ENCODE measurements around the gene INCENP.

Gene INCENP

DNA sequence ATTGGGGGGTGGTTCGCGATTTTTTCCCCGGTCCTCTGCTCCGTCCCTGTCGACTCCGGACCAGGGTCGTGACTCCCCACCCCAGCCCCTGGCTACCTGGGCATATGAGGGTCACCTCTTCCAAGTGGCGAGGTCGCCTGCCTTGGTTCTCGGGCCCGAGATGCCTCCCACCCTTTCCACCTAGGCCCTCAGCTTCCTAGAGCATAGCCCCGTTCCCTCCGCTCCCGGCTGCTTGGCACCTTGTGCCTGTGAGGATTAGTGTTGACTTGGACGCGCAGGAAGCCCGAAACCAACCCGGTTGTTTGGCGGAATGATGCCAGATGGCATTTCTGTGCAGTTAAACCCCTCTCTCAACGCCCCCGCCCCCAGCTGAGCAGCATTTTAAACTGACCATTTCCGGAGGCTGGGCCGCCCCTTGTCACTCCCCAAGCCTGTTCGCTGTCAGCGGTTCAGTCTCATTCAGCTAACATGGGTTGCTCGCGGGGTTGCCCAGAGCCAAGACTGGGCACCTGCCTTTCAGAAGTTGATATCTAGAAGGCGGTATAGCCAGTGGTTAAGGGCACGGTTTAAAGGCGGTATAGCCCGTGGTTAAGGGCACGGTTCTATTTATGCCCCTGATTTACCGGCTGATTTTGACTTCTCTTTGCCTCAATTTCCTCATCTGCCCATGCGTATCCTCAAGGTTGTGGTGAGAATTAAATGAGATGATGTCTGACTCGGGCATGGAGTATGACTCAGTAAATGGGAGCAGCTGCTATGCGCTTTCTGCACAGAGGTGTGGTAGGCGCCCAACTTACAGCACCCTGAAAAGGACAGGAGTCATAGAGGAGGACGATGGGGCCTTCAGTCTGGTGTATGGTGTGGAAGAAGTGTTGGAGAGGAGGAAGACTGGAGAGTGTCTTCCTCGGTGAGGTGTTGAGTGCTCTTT is 639 bp downstream of the INCENP start:
- DNase-seq: no peak

DNA sequence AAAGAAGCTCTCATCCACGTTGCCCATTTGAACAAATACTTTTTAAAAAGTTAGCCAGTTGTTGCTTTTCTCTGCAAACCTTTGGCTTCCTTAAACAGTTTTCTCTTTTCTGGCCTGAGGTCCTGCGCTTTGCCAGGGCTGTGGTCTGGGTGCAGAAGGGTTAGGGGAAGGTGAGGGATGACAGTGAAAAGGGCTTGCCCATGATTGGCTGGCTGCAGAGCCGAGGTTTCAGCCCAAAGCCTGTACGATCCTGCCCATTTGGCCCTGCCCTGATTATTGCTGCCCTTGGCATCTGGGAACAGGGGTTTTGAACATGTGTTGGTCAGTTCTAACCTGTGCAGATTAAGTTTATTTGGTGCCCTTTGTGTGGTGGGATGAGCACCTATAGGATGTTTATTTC is 1.5 kb downstream of the INCENP start:
- DNase-seq: no peak

DNA sequence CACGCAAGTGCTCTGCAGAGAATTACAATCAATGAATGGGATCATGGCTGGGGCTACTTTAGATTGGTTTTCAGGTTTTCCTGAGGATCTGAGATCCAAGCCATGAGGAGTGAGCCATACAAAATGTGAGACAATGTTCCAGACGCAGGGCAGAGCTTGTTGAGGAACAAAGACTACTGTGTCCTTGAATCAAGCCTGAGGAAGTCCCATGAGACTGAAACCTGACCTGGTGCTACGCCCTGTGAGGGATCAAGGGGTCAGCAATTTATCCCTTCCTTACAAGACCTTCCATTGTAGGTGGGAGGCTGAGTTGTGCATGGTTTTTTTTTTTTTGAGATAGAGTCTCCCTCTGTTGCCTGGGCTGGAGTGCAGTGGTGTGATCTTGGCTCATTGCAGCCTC is 2.1 kb downstream of the INCENP start:
- DNase-seq: no peak

DNA sequence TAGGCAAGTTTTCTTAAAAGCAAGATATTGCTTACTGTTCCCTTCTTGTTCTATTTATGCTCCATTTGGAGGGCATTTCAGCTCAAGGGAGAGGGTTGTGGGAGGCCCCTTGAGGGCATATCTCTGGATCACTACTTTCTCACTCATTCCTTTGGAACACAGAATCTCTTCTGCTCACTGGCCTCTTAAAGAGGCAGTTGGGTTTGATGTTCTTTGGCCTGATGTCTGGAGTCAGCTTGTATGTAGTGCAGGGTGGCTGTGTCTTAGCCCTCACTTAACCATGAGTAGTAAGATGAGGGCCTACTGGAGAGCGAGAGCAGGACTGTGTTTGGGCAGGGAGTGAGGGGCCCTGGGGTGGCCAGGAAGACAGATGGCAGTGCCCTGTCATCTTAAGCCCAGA is 3.6 kb downstream of the INCENP start:
- no peak for DNase-seq

DNA sequence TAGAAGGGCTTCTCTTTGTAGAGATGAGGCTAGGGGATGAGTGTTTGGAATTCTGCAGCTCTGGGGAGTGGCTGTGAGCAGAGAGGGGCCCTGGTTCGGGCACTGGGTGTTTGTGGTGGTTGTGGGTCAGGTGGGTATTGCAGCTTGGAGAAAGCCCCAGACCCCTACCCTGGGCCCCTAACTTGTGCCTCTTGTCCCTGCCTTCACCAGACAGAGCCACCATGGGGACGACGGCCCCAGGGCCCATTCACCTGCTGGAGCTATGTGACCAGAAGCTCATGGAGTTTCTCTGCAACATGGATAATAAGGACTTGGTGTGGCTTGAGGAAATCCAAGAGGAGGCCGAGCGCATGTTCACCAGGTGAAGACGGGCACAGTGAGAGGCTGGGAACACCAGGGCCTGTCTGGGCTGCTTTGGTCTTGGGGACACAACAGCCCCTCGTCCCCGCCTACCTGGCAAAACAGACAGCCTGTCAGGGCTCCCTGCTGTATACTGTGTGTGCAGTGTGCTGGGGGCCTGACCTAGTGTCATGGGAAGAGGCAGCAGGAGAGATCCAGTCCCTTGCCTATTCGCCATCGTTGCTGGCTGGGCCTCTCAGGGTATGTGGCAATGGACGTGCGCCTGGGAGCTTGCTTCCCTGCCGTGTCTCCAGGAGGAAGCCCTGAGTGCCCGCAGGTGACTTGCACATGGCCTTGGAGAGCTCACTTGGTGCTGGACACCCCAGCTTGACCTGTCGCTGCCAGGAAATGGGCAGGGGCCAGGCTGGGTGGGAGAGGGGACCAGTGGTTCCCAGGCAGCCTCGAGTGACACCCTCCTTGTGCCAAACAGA is 4.3 kb downstream of the INCENP start:
- no peak for DNase-seq

DNA sequence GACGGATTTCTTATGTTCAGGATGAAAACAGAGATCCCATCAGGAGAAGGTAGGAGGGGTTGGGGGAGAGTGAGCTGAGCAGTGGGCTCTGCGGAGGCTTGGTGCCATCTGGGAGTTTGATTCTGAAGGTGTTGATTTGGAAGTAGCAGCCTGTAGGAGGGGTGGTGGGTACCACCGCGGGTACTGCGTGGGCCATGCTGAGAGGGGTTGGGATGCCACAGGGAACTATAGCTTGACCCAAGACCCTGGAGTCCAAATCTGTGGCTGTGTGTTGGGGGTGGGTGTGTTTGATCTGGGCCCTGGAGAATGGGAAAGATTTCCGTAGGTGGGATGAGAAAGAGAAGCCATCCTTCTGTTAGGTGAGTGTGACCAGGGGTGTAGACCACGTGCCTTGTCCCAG is 5.0 kb downstream of the INCENP start:
- no peak for DNase-seq

DNA sequence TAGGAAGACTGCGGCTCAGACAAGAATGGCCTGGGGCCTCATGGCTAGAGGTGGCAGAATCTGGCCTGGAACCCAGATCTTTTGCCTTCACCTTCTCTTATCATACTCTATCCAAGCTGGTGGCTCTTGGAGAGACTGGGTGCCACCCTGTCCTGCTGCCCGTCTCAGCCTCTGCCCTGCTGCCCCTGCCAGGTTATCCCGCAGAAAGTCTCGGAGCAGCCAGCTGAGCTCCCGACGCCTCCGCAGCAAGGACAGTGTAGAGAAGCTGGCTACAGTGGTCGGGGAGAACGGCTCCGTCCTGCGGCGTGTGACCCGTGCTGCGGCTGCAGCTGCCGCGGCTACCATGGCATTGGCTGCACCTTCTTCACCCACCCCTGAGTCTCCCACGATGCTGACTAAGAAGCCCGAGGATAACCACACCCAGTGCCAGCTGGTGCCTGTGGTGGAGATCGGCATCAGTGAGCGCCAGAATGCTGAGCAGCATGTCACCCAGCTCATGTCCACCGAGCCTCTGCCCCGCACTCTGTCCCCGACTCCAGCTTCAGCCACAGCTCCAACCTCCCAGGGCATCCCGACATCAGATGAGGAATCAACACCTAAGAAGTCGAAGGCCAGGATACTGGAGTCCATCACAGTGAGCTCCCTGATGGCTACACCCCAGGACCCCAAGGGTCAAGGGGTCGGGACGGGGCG is 5.9 kb downstream of the INCENP start:
- DNase-seq: no peak

DNA sequence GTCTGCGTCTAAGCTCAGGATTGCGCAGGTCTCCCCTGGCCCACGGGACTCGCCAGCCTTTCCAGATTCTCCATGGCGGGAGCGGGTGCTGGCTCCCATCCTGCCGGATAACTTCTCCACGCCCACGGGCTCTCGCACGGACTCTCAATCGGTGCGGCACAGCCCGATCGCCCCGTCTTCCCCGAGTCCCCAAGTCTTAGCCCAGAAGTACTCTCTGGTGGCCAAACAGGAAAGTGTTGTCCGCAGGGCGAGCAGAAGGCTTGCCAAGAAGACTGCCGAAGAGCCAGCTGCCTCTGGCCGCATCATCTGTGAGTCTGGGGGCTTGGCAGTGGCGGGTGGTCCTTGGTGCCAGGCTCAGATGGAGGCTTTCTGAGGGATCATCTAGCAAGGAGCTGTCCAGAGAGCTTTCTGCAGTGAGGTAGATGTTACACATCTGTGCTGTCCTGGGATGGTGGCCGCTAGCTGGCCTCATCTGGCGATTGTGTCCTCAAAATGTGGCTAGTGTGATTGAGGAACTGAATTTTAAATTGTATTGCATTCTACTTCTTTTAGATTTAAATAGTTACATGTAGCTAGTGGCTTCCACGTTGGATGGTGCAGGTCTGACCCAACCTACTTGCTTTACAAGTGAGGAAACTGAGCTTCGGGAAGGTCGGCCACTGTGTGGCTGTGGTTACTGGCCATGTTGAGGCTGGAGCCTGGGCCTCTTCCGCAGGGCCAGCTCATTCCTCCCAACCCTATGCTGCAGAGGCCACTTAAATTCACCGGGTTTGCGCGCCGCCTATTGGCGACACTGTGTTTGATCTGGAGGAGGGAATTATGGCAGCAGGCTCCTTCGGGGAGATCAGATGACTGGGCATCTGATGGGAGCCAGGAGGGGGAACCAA is 6.7 kb downstream of the INCENP start:
- no peak for DNase-seq

DNA sequence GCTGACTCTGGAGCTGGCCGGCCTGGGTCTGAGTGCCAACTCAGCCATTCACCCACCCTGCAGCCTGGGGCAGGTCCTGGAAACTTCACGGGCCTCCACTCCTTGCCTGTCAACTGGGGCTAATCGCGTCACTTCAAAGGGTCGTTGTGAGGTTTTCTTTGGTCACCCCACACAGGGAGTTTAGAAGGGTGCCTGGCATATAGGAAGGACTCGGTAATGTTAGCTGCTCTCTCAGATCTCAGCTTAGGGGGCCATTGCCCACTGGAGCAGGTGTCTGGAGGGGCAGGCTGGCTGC is 7.3 kb downstream of the INCENP start:
- no peak for DNase-seq

DNA sequence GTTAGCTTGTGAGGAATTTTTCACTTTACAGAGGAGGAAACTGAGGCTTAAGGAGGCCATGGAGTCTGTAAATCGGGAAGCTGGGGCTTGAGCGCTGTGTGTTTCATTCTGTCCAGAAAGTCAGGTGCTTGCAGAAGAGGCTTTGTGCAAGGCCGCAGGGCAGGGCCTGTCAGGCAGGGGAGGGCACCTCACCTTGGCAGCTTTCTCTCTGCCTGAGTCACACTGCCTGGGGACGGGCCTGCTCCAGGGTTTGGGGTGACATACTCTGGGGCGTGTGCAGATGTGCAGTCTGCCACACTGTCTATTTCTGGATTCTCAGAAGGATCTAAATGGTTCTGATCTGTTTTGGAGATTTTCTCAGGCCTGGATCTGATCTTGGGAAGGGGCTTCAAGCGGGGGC is 8.4 kb downstream of the INCENP start:
- DNase-seq: no peak

DNA sequence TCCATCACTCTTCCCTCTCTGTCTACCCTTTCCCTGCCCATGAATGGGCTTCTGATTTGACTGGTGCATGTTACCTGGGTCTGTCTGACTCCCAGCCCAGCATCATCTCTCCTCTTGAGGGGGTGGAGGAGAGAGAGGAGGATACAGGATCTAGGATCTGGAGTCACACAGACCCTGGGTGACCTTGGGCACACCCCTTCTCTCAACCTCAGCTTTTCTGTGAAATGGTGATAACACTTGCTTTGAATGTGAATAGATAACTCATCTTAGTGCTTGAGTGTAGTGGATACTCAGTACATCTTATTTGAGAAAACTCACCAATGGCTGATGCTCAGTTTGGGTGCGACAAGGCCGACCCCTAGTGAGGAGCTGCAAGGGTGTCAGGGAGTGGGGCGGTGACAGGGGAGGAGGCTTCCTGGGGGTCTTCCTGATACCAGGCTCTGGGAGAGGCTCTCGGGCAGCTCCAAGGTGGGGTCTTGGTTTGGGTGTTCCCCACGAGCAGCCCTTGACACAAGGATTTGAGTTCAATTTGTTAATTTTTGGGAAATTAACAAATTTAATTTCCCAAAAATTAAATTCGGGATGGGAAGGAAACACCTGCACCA is 9.0 kb downstream of the INCENP start:
- no peak for DNase-seq

DNA sequence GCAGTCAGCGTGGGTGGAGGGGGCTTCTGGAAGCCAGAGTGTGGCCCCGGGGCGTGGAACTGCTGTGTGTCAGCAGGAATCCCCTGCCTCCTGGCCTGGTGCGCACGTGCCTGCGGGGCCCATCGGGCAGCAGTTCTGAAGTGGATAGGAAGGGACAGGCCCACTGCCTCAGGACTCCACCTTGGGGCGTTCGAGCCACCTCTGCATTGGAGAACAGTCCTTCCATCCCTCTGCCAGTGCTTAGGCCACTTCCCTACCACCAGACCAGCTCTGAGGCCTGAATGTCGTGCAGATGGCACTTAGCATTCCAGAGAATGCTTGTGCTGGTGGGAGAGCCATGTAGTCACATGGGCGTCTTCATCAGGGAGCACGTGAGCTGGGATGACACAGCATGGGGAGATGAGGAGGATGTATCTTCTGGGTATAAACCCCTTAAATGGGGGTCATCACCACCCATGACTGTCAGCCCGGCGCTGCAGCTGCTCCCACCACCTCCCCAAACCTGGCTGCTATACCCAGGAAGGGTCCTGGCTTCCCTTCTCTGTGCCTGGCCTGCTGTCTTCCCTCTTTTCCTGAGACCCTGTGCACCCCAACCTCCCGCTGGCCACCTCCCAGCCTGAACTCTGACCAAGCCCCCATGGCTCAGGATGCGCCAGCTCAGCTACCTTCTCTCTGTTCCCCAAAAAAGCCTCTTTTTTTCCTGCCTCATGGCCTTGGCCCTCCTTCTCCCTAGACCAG is 9.7 kb downstream of the INCENP start:
- no peak for DNase-seq

DNA sequence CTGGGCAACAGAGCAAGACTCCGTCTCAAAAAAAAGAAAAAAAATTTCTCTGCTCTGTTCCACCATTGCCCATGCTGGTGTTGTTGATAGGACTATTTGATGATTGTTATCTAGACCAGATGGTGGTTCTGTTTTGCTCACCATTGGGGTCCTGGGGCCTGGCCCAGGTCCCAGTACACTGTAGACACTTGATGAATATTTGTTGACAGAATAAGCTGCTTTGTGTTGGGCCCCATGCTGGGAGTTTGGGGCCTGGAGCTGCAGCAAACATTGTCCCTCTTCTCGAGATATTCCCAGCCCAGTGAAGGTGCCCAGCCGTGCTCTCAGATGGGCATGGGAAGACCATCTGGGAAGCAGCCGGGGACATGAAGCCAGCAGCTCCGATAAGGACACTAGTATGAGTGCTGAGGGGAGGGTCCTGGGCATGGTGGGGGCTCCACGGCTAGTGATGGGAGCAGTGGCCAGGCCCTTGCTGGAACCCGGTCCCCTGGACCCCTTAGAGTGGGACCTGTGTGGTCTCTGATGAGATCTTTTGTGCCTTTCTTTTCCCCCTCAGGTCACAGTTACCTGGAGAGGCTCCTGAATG is 13.6 kb downstream of the INCENP start:
- DNase-seq: no peak

DNA sequence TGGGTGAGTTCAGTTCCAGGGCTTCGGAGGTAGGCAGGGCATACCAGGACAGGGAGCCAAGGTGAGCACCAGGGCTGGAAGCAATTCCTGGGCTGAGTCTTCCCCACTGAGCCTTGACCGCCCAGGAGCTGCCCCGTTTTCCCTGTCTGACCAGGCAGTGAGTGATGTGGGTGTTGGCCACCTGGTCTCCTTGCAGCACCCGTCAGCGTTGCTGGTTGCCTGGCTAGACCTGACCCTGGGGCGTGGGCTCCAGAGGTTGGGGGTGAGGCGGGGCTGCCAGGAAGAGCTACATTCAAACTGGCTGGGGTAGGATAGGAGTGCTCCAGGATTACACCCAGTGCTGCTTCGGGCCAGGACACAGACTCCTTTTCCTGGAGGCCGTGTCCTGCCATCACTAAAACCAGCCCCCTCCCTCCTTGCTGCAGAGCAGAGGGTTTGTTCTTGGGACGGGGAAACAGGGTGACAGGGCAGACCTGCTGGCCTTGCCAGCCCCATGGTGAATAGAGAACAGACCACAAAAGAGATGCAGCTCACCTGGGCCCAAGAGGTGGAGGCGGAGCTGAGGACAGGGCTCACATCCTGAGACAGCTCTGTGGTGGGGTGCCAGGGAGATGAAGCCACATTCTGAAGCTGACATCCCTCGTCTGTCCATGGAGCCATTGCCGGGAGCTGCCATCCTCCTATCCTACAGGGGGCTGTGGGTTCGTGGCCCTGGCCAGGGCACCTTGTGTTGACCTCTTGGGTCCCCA is 14.2 kb downstream of the INCENP start:
- DNase-seq: no peak

DNA sequence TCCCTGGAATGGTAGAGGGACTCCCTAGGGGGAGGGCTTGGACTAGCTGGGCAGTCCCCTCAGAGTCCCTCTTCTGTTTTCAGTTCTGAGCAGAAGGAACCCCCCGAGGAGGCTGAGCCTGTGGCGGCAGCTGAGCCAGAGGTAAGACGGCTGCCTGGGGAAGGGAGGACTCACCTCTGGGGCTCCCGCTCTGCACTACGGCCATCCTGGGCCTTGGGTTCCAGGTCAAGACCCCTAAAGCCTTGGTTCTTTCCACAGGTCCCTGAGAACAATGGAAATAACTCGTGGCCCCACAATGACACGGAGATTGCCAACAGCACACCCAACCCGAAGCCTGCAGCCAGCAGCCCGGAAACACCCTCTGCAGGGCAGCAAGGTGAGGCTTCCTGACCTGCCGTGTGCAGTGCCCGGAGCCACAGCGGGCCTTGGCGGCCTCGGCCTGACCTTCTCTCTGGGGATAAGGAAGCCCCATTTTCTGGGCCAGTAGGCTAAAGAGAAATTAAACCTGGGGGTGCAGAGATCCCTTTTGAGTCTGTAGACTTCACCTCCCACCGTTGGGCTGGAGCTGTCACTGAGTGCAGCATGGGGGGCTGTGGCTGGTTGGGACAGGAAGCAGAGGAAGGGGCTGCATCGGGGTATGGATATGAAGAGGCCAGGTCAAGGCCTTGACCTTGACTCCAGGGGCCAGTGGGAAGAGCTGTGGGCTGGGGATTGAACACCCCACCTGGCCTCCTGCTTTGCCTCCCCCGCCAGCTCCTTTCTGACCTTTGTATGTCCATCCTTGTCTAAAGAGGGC is 15.0 kb downstream of the INCENP start:
- no peak for DNase-seq

DNA sequence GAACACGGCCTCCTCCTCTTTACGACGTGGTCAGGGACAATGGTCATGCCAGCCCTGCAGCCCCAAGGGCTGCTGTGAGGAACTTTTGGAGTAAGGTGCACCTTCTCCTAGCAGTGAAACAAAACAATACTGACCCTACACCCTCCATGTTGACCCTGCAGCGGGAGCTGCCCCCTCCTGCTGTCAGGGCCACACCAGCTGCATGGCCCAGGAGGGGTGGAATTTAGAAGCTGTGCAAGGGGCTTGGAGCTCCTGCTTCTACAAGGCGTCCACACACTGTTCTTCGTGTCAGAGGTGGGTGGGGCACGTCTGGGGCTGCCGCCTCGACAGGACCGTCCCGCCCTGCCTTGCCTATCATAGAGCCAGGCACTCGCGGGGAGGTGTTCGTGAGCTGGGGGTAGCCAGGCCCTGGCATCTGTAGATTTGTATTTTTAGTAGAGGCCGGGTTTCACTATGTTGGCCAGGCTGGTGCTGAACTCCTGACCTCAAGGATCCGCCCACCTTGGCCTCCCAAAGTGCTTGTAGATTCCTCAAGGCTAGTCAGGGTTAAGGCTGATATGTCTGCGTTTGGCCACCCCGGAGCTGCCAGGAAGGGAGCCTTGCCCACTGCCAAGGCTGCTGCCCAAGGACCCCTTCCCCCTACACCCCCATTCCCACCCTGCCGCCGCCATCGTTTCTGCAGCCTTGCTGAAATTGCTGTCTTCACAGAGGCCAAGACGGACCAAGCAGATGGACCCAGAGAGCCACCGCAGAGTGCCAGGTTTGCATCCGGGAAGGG is 15.9 kb downstream of the INCENP start:
- no peak for DNase-seq

DNA sequence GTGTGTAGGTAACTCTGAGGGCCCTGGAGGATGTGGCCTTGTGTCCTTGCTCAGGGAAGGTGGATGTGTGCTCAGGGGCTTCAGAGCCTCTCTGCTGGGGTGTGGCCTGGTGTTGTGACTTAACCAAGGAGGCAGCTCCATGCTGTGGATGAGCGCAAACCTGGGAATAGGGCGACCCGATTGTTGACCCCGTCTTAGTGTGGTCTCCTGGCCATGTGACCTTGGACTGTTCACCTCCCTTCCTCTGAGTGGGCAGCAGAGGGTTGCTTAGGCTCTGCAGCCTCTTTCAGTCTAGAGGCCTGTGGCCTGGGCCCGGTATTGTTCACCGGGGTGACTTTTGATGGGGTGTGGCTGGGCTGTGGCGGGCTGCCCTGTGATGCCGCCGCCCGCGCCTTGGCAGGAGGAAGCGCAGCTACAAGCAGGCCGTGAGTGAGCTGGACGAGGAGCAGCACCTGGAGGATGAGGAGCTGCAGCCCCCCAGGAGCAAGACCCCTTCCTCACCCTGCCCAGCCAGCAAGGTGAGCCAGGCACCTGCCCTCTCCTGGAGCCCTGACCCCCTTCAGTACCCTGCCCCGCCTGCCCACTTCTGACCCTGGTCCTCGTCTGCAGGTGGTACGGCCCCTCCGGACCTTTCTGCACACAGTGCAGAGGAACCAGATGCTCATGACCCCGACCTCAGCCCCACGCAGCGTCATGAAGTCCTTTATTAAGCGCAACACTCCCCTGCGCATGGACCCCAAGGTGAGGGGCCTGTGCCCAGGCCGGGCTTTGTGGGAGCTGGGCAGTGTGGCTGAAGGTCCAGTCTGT is 16.7 kb downstream of the INCENP start:
- no peak for DNase-seq

Measured in central memory CD4-positive, alpha-beta T cell (primary cell).